Activated CD4-positive, alpha-beta T cell treated with anti-CD3 and anti-CD28 coated beads, Interleukin-2, amount 50 U/mL, for 24 hours (primary cell): Measurements from ENCODE around the gene MAN1A1.
"Not testable (repeated sequence)": the region's sequence is repeated elsewhere in the genome, so short reads cannot be mapped to it uniquely, and the experiment has no call there.

Experiments
- DNase-seq, 2 donors: peaks; one replicate each; pipeline ENCODE4 v3.0.0-alpha.2; 2020; ENCODE audit warnings: low read depth in 1 of 2, low spot score in 1 of 2

MAN1A1 gene

GRCh38 chr6:119306396-119306968, 43.1 kb downstream of the MAN1A1 start:
- no peak for DNase-seq

DNA sequence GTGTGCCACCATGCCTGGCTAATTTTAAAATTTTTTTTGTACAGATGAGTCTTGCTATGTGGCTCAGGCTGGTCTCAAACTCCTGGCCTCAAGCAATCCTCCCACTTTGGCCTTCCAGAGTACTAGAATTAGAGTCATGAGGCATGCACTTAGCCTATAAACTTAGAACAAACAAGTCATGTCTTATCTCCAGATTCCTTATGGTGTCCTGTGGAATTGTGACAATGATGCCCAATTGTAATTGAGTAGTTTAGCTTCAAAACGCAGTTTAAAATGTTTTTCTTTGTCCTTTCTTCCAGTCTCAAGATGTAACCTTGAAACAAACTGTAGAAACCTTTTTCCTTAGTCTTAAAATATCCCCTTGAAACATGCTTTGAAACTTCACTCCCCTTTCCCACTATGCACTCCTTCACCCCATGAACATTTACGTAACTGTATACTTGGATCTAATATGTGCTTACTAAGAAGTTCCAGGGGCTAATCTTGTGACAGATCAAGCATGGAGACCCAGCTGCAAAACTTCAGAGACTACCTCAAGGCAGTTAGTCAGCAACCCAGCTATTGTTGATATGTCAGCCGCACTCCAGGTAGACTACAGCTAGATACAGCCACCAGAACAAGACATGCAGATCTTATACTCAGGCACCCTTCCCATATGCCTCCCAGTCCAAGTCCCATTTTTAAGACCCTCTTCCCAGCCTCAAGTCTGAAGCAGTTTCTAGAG, 46.2 kb downstream of the MAN1A1 start:
- DNase-seq, result no peak

GRCh38 chr6:119301429-119301828, 48.1 kb downstream of the MAN1A1 start:
- no peak for DNase-seq

GRCh38 chr6:119299694-119300093, 49.9 kb downstream of the MAN1A1 start:
- no peak for DNase-seq

DNA sequence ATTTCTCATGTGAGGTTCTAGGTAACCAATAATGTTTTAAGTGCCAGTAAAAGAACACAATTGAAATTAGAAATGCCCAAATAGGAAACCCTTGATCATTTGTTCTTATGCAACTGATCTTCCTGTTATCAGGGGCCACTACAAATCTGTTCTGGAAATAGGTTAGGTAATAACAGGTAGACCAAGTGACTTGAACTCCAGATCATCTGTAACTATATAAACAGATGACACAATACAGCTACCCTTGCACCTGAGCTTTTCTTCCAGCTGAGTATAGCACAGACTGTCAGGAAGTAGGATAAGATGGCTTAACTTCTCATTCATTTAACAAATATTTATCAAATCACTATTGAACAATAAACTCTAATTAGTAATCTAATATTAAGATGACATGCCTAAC, 52.5 kb downstream of the MAN1A1 start:
- DNase-seq, result no peak

- DNase-seq, result no peak
Observed at GRCh38 chr6:119296036-119297035, 53.2 kb downstream of the MAN1A1 start.

GRCh38 chr6:119294984-119295383, 54.6 kb downstream of the MAN1A1 start:
- DNase-seq, result no peak

DNA sequence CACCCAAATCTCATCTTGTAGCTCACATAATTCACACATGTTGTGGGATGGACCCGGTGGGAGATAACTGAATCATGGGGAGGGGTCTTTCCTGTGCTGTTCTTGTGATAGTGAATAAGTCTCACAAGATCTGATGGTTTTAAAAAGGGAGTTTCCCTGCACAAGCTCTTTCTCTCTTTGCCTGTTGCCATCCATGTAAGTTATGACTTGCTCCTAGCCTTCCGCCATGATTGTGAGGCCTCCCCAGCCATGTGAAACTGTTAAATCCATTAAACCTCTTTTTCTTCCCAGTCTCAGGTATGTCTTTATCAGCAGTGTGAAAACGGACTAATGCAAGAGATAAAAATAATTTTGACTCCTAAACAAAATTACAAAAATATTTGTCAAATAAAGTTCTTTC, 58.5 kb downstream of the MAN1A1 start:
- not testable (repeated sequence) for DNase-seq

DNA sequence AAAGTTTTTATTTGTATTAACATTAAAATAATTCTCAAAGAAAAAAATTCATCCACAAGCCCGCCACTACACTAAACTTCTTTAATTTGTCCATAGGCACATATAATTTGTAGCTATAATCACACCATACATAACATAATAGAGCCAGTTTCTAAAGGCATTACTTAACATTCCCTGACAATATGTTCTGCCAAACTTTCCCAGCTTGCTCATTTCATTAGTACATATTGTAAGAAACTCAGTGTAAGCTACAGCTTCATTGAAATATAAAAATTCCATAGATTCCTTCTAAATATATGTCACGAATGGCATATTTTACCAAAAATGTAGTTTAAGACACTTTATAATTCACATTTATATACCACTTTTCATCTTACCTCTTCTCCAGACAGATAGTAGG, 59.3 kb downstream of the MAN1A1 start:
- DNase-seq, result no peak

DNA sequence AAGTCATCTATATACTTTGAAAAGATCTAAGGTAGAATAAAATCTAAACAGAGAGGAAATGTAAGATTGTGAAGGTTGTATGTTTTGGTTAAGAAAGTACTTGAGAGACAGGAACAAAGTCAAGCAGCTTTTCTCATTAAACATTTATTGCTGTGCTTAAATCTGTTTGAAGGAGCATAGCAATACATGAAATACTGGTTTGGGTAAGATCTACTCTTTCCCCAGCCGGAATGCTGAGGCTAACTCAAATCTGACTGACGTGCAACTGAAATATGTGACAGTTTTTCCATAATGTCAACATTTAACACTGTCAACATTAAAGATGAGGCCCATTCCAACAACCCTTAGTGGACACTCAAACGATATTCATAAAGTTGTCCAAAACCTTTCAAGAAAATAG, 59.9 kb downstream of the MAN1A1 start:
- DNase-seq, result no peak

- DNase-seq, result no peak
Observed at GRCh38 chr6:119285908-119286625, 63.5 kb downstream of the MAN1A1 start.

DNA sequence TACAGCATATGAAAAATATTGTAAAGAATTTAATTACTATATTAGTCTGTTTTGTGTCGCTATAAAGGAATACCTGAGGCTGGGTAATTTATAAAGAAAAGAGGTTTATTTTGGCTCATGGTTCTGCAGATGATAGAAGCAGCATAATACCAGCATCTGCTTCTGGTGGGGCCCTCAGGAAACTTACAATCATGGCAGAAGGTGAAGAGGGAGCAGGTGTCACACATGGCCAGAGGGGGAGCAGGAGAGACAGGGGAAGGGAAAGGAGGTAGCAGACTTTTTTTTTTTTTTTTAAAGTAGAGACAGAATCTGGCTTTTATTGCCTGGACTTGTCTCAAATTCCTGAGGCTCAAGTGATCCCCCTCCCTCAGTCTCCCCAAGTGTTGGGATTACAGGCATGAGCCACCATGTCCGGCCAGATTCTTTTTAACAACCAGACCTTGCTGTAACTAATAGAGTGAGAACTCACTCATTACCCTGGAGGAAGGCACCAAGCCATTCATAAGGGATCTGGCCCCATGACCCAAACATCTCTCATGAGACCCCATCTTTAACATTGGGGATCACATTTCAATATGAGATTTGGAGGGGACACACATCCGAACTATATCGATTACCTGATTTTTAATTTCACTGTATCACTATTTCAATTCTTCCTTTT, 64.6 kb downstream of the MAN1A1 start:
- no peak for DNase-seq

DNA sequence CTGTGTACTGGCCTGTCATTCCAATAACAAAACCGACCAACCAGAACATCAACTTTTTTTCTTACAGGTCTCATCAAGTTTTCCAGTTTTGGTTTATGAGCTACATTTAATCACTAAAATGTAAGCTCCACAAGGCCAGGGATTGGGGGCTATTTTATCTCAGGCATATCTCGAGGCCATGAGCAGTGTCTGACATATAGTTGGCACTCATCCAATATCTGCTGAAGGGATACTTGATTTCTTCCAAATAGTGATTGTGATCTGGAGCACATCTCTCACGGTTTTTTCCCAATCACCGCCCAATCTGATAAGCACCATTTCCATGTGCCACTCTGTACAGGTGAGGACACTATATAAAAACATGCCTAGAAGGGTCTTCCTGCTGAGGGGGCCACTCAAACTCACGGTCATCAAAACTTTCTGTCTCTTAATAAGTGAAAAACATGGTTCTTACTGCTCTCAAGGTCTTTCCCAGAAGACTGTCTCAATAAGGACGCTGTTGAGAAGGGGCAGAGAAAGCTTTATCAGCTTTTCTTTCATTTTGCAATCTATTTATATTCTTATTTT, 65.5 kb downstream of the MAN1A1 start:
- DNase-seq, result no peak

- DNase-seq, result no peak
Observed at GRCh38 chr6:119283214-119283613, 66.3 kb downstream of the MAN1A1 start.

GRCh38 chr6:119280668-119281067, 68.9 kb downstream of the MAN1A1 start:
- DNase-seq, result no peak

GRCh38 chr6:119280080-119280479, 69.5 kb downstream of the MAN1A1 start:
- no peak for DNase-seq

- DNase-seq, result no peak
Observed at GRCh38 chr6:119278625-119279024, 70.9 kb downstream of the MAN1A1 start.

DNA sequence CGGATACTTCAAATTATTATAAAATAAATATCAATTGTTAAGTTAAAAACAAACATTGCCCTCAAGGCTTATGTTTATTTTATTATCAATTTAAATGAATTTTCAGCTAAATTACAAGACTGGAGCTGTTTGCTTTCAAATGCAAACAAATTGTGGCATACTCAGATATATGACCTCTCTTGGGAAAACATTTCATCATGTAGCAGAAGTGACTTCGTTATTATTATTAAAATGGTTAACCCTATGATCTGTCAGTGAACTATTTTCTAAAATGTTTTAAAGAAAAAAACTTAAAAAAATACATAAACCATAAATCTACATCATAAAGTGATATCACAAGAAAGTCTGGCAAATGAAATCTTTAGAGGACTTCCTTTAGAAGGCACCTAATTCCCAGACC, 72.5 kb downstream of the MAN1A1 start:
- DNase-seq, result no peak

DNA sequence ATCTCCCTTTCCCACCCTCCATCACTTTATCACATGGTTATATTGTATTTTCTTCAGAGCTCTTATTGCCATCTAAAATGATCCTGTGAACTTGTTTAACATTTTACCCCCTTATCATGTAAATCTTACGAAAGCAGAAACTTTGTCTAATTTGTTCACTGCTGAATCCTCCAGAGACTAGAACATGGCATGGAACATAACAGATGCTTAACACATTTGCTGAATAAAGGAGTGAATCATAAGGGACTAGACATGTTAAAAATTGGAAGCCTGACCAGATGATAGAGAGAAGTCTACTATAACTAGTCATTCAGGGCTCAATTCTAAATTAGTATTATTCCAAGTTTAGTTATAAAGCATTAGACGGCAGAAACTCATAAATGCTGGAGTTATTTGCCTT, 73.3 kb downstream of the MAN1A1 start:
- DNase-seq, result no peak

GRCh38 chr6:119274197-119274595, 75.4 kb downstream of the MAN1A1 start:
- DNase-seq, result no peak
